ENCODE data around the gene AMPD2.
"Not testable (repeated sequence)": the region's sequence is repeated elsewhere in the genome, so short reads cannot be mapped to it uniquely, and the experiment has no call there.

DNA sequence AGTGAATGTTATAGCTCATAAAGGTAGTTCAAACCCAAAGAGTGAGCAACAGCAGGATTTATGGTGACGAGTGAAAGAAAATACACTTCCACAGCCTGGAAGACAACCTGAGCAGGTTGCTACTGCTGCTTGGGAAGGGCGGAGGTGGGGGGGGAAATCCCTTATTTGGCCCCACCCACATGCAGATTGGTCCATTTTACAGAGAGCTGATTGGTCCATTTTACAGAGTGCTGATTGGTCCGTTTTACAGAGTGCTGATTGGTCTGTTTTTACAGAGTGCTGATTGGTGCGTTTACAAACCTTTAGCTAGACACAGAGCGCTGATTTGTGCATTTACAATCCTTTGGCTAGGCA, 50.3 kb downstream of the AMPD2 start:
- TF ChIP-seq, protein P1, sequence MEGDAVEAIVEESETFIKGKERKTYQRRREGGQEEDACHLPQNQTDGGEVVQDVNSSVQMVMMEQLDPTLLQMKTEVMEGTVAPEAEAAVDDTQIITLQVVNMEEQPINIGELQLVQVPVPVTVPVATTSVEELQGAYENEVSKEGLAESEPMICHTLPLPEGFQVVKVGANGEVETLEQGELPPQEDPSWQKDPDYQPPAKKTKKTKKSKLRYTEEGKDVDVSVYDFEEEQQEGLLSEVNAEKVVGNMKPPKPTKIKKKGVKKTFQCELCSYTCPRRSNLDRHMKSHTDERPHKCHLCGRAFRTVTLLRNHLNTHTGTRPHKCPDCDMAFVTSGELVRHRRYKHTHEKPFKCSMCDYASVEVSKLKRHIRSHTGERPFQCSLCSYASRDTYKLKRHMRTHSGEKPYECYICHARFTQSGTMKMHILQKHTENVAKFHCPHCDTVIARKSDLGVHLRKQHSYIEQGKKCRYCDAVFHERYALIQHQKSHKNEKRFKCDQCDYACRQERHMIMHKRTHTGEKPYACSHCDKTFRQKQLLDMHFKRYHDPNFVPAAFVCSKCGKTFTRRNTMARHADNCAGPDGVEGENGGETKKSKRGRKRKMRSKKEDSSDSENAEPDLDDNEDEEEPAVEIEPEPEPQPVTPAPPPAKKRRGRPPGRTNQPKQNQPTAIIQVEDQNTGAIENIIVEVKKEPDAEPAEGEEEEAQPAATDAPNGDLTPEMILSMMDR (IDR thresholded peaks at IDR 0.05): not testable (repeated sequence)
- not testable (repeated sequence) for TF ChIP-seq POLR2A (IDR thresholded peaks at IDR 0.05)

Data from testis (tissue), 2 donors.